ENCODE measurements around the gene RPL10.

The RPL10 gene

GRCh38 chrX:154363706-154364439 is 34.3 kb upstream of the RPL10 start:
- DNase-seq = no peak

GRCh38 chrX:154365052-154365600 is 33.1 kb upstream of the RPL10 start:
- no peak for DNase-seq

GRCh38 chrX:154365997-154366665 is 32.0 kb upstream of the RPL10 start:
- no peak for DNase-seq

- DNase-seq = no peak
Observed at GRCh38 chrX:154366666-154367055, 31.5 kb upstream of the RPL10 start.

- no peak for DNase-seq
Observed at GRCh38 chrX:154367474-154368308, 30.5 kb upstream of the RPL10 start.

- no peak for DNase-seq
Observed at GRCh38 chrX:154368630-154369448, 29.3 kb upstream of the RPL10 start.

- peak; percentile 64 for DNase-seq
Observed at GRCh38 chrX:154369449-154370299, 28.5 kb upstream of the RPL10 start.

- no peak for DNase-seq
Observed at GRCh38 chrX:154370300-154371016, 27.7 kb upstream of the RPL10 start.

- DNase-seq = peak; percentile 84
Observed at GRCh38 chrX:154371017-154371788, 27.0 kb upstream of the RPL10 start.

GRCh38 chrX:154371789-154372300 is 26.3 kb upstream of the RPL10 start:
- DNase-seq = no peak

- no peak for DNase-seq
Observed at GRCh38 chrX:154372612-154373022, 25.6 kb upstream of the RPL10 start.

- peak; percentile 76 for DNase-seq
Observed at GRCh38 chrX:154373340-154374306, 24.6 kb upstream of the RPL10 start.

GRCh38 chrX:154374313-154375155 is 23.6 kb upstream of the RPL10 start, which contains the start of gene FLNA:
TSS of gene FLNA (minus strand) at chrX:154374634. CDS start at chrX:154371245, 3,389 bp downstream.
- no peak for DNase-seq

- no peak for DNase-seq
Observed at GRCh38 chrX:154375156-154375504, 23.0 kb upstream of the RPL10 start.

GRCh38 chrX:154376774-154377173 is 21.4 kb upstream of the RPL10 start:
- DNase-seq = no peak

GRCh38 chrX:154378059-154378798 is 19.9 kb upstream of the RPL10 start:
- peak; percentile 52 for DNase-seq

Data from NCI-H2171 treated with DMSO at 0.1 percent for 48 hours (cell line).